Measurements from ENCODE around the gene MALSU1. TPM values are rescaled to one million over a fixed set of nuclear protein-coding genes. Genes with fewer than 3 reads are reported as not detected.

MALSU1 gene
- total and polyA plus RNA-seq, 9 donors: 44.3 to 88.7 (median 53.2) TPM

- 79 to 84% (median 79%) methylated on average over 6 of the region's 6 CpGs for WGBS, 3 donors
- Histone ChIP-seq H3K27ac (no peak overlapping the region), H3K27me3 (no peaks in the 10 kb centered on the region), H3K4me1 (ENCODE audit: insufficient read depth) (peaks cover 17% of the 10 kb centered on the region), H3K9me3 (no peaks in the 10 kb centered on the region), H3K36me3 (no peaks in the 10 kb centered on the region), H3K4me3 (no peak overlapping the region)
- DNase-seq: no peak
- no peak for TF ChIP-seq CTCF (IDR thresholded peaks at IDR 0.05)
- no peak for TF ChIP-seq POLR2A (IDR thresholded peaks at IDR 0.05)
- TF ChIP-seq EP300 (IDR thresholded peaks at IDR 0.05): no peak
- intact Hi-C loops (cut with DNase I): loop anchor here in 1 of 4 donors (5.0 kb wide), 1 partner anchor 1820 kb away; no protein-coding TSS in a partner anchor
These were observed 37.7 kb downstream of the MALSU1 start for GRCh38 chr7:23336799-23337283.

- DNase-seq: no peak
- H3K4me3 ChIP-seq: no peak overlapping the region
- intact Hi-C loops (cut with DNase I): loop anchor here in 1 of 4 donors (5.0 kb wide), 1 partner anchor 1820 kb away; no protein-coding TSS in a partner anchor
- H3K27me3 ChIP-seq: no peaks in the 10 kb centered on the region
- no peaks in the 10 kb centered on the region for H3K9me3 ChIP-seq
- no peaks in the 10 kb centered on the region for H3K36me3 ChIP-seq
- H3K27ac ChIP-seq: no peak overlapping the region
- TF ChIP-seq POLR2A (IDR thresholded peaks at IDR 0.05): no peak
- TF ChIP-seq EP300 (IDR thresholded peaks at IDR 0.05): no peak
- no peak for TF ChIP-seq CTCF (IDR thresholded peaks at IDR 0.05)
- H3K4me1 ChIP-seq (ENCODE audit: insufficient read depth): peaks cover 17% of the 10 kb centered on the region
These were observed 38.2 kb downstream of the MALSU1 start for GRCh38 chr7:23337374-23337773.

GRCh38 chr7:23338439-23338838, 39.3 kb downstream of the MALSU1 start:
- WGBS, 3 donors: 27 to 53% (median 44%) methylated on average over 2 of the region's 2 CpGs
- H3K4me1 ChIP-seq (ENCODE audit: insufficient read depth): peaks cover 15% of the 10 kb centered on the region
- no peak overlapping the region for H3K4me3 ChIP-seq
- no peaks in the 10 kb centered on the region for H3K27me3 ChIP-seq
- H3K27ac ChIP-seq: no peak overlapping the region
- TF ChIP-seq POLR2A (IDR thresholded peaks at IDR 0.05) (no peak), CTCF (IDR thresholded peaks at IDR 0.05) (no peak), EP300 (IDR thresholded peaks at IDR 0.05) (no peak)
- no peaks in the 10 kb centered on the region for H3K36me3 ChIP-seq
- DNase-seq: no peak
- intact Hi-C loops (cut with DNase I): loop anchor here in 1 of 4 donors (5.0 kb wide), 1 partner anchor 1821 kb away; no protein-coding TSS in a partner anchor
- H3K9me3 ChIP-seq: no peaks in the 10 kb centered on the region

GRCh38 chr7:23338863-23339262, 39.7 kb downstream of the MALSU1 start:
- intact Hi-C loops (cut with DNase I): loop anchor here in 1 of 4 donors (5.0 kb wide), 1 partner anchor 1822 kb away; no protein-coding TSS in a partner anchor
- WGBS, 3 donors: 3 to 22% (median 6%) methylated on average over 2 of the region's 2 CpGs
- no peak for TF ChIP-seq EP300 (IDR thresholded peaks at IDR 0.05)
- no peak for TF ChIP-seq CTCF (IDR thresholded peaks at IDR 0.05)
- TF ChIP-seq POLR2A (IDR thresholded peaks at IDR 0.05): no peak
- Histone ChIP-seq H3K4me3 (no peak overlapping the region), H3K27ac (no peak overlapping the region), H3K36me3 (no peaks in the 10 kb centered on the region), H3K27me3 (no peaks in the 10 kb centered on the region), H3K4me1 (ENCODE audit: insufficient read depth) (peaks cover 13% of the 10 kb centered on the region), H3K9me3 (no peaks in the 10 kb centered on the region)
- DNase-seq: no peak

All from ovary (tissue), 9 donors.